Endothelial cell of umbilical vein (primary cell): ENCODE data around the gene PTPRT. TPM values are rescaled to one million over a fixed set of nuclear protein-coding genes. Genes with fewer than 3 reads are reported as not detected.

ENCODE experiments used
- BruUV-seq: library from RNA; stranded (reverse); fragments of 400-500 nt; replicated peaks from 2 replicates; lab custom pipeline; 2021; lab: Mats Ljungman, UMichigan
- CTCF ChIA-PET: fragments of 300-600, 350-600 bp; sonication (Branson Sonifier 250); formaldehyde crosslinking; loops from one replicate; lab custom pipeline; 2021; ENCODE audit warnings: antibody characterized with exemption, inconsistent platforms; lab: Charles Lee
- POLR2A ChIA-PET: fragments of 300-600, 350-600 bp; sonication (Branson Sonifier 250); formaldehyde crosslinking; loops from one replicate; lab custom pipeline; 2021; ENCODE audit warnings: antibody characterized with exemption, inconsistent platforms; lab: Charles Lee
- DNase-seq: peaks from one replicate; pipeline ENCODE4 v3.0.0-alpha.2; 2011; ENCODE audit warnings: low read depth, low spot score
- FAIRE-seq: peaks from 2 replicates; lab custom pipeline; 2011; peaks lifted over from hg19 to GRCh38; lab: Jason Lieb, UNC
- H2AFZ ChIP-seq: 2 replicates; pipeline ENCODE4 v1.6.0; 2012; ENCODE audit warnings: low read depth, low read length, control low read depth, inconsistent platforms
- H3K27ac ChIP-seq: 2 replicates; pipeline ENCODE4 v1.5.1; 2011; ENCODE audit warnings: low read depth, mild to moderate bottlenecking, control low read depth, low read length, moderate library complexity; ENCODE audit not compliant: insufficient read depth
- H3K27me3 ChIP-seq, 2 experiments: 2 replicates each; pipeline versions ENCODE4 v1.6.0 to v1.6.1; 2011; ENCODE audit warnings: low read length in 2 of 2, mixed read lengths in 1 of 2; ENCODE audit not compliant: control insufficient read depth in 2 of 2, insufficient read depth in 2 of 2
- H3K36me3 ChIP-seq, 2 experiments: 2 replicates in 1 of 2; 3 replicates in 1 of 2; pipeline ENCODE4 v1.5.1; 2011; ENCODE audit warnings: low read length in 2 of 2, mild to moderate bottlenecking in 1 of 2, moderate library complexity in 1 of 2; ENCODE audit not compliant: control insufficient read depth in 2 of 2, insufficient read depth in 2 of 2; ENCODE audit errors: extremely low read depth in 1 of 2
- H3K4me1 ChIP-seq: 3 replicates; pipeline ENCODE4 v1.5.1; 2011; ENCODE audit warnings: mild to moderate bottlenecking, low read length; ENCODE audit not compliant: control insufficient read depth, insufficient read depth; ENCODE audit errors: extremely low read depth
- H3K4me2 ChIP-seq: 2 replicates; pipeline ENCODE4 v1.6.1; 2011; ENCODE audit warnings: low read length, control low read depth, mixed read lengths; ENCODE audit not compliant: insufficient read depth
- H3K4me3 ChIP-seq, 3 experiments: fragments of 200-600 bp in 1 of 3; sonication (generic), shearing (Covaris generic) in 1 of 3; replicated peaks in 1 of 3; 2 replicates each; pipeline ENCODE4 v1.5.1; 2011 to 2016; ENCODE audit warnings: control low read depth in 3 of 3, low read length in 3 of 3, mild to moderate bottlenecking in 2 of 3, inconsistent platforms in 1 of 3, low read depth in 1 of 3, moderate library complexity in 1 of 3; ENCODE audit not compliant: insufficient read depth in 1 of 3
- H3K79me2 ChIP-seq: 2 replicates; pipeline ENCODE4 v1.6.0; 2012; ENCODE audit warnings: low read length, inconsistent platforms; ENCODE audit not compliant: control insufficient read depth, insufficient read depth
- H3K9ac ChIP-seq: replicated peaks from 2 replicates; pipeline ENCODE3; 2011; ENCODE audit warnings: low read length, control low read depth; ENCODE audit not compliant: insufficient read depth; ENCODE audit errors: extremely low read depth
- H3K9me1 ChIP-seq: replicated peaks from 3 replicates; pipeline ENCODE4 v1.6.0; 2011; ENCODE audit warnings: mild to moderate bottlenecking, low read length; ENCODE audit not compliant: control insufficient read depth, insufficient read depth; ENCODE audit errors: extremely low read depth
- H3K9me3 ChIP-seq: replicated peaks from 2 replicates; pipeline ENCODE4 v1.5.1; 2012; ENCODE audit warnings: low read length, inconsistent platforms; ENCODE audit not compliant: control insufficient read depth, insufficient read depth
- H4K20me1 ChIP-seq: replicated peaks from 2 replicates; pipeline ENCODE3; 2011; ENCODE audit warnings: mild to moderate bottlenecking, low read length; ENCODE audit not compliant: control insufficient read depth, insufficient read depth; ENCODE audit errors: extremely low read depth
- EZH2 ChIP-seq: IDR thresholded peaks from 2 replicates; pipeline ENCODE4 v1.6.1; 2012; ENCODE audit warnings: borderline replicate concordance, low read depth, mild to moderate bottlenecking, moderate library complexity, low read length, inconsistent platforms; ENCODE audit not compliant: severe bottlenecking
- FOS ChIP-seq: IDR thresholded peaks from 2 replicates; pipeline ENCODE4 v1.6.1; 2011; ENCODE audit warnings: mild to moderate bottlenecking, low read length, moderate library complexity, borderline replicate concordance; ENCODE audit not compliant: insufficient read depth
- GATA2 ChIP-seq: IDR thresholded peaks from 2 replicates; pipeline ENCODE4 v1.7.0; 2011; ENCODE audit warnings: low read depth, mild to moderate bottlenecking, moderate library complexity, mixed read lengths, low read length; ENCODE audit not compliant: insufficient read length, insufficient read depth
- JUN ChIP-seq: IDR thresholded peaks from 2 replicates; pipeline ENCODE4 v1.6.1; 2011; ENCODE audit warnings: borderline replicate concordance, low read depth; ENCODE audit not compliant: insufficient read length, insufficient read depth
- MYC ChIP-seq: IDR thresholded peaks from one replicate; pipeline ENCODE4 v1.6.1; 2011; ENCODE audit warnings: mild to moderate bottlenecking, low read depth, low read length
- POLR2AphosphoS5 ChIP-seq: IDR thresholded peaks from 2 replicates; pipeline ENCODE4 v1.6.1; 2012; ENCODE audit warnings: low read depth, mild to moderate bottlenecking, control low read depth, low read length, moderate library complexity; ENCODE audit not compliant: insufficient read depth
- dilution Hi-C: fragments of 300-500 bp; cut with MboI; formaldehyde crosslinking; loops from one replicate; pipeline ENCODE4 v1.15.0; 2019; ENCODE audit warnings: low sequenced_read_pairs; ENCODE audit not compliant: extremely low pct_ligation_motif_present
- intact Hi-C: fragments of 100-400 bp; cut with micrococcal nuclease; formaldehyde crosslinking; loops from one replicate; pipeline ENCODE4 v1.10.0; 2022
- polyA plus RNA-seq, 4 experiments: library from polyadenylated mRNA; depleted of rRNA in 3 of 4; stranded (reverse) in 3 of 4; unstranded in 1 of 4; fragments of >200 nt; gene quantifications; 2 replicates each; pipeline versions ENCODE4 v1.2.1 to v1.2.3, GENCODE V29; 2011 to 2012; ENCODE audit warnings: missing spikeins in 1 of 4
- total RNA-seq: library from RNA; stranded (reverse); gene quantifications from 2 replicates; pipeline ENCODE4 v1.2.3, GENCODE V29; 2021
- TF ChIP-seq, protein P1 (sequence below), 2 donors: IDR thresholded peaks; 1 replicate in 1 of 2; 2 replicates in 1 of 2; pipeline ENCODE4 v1.5.1; 2011; ENCODE audit warnings: low read length in 2 of 2, mild to moderate bottlenecking in 2 of 2, moderate library complexity in 2 of 2, control low read depth in 1 of 2, inconsistent platforms in 1 of 2, low read depth in 1 of 2; ENCODE audit not compliant: insufficient read depth in 1 of 2; ENCODE audit errors: extremely low read depth in 1 of 2
- TF ChIP-seq, protein P2 (sequence below): IDR thresholded peaks from 2 replicates; pipeline ENCODE4 v1.6.1; 2011; ENCODE audit not compliant: insufficient read depth, insufficient read length

Gene PTPRT
- total and polyA plus RNA-seq, 2 donors (not counting 3 experiments of a cell fraction or from before 2014, with no cell fraction given) = not detected

DNA sequence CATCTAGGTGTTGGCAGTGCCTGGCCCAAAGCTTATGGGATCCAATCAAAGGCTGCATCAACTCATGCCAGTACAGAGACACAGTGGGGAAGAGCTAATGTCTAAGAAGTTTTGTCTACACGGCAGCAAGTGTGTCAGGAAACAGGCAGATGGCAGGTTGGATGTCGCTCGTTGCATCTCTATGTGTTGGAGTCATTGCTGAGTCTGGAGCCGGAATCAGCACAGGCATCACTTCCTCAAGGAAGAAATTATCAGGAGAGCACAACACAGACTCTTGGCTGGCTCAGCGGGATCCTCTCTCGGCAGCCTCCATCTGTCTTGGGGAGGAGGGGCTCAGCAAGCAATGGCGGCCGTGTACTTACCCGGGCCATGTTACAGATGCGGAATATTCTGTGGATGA lies 1104.3 kb downstream of the PTPRT start:
- intact Hi-C loops (no loop called here), dilution Hi-C loops (no loop called here)
- Histone ChIP-seq H3K4me1 (no peaks in the 10 kb centered on the region), H3K9me3 (peaks cover 5% of the 10 kb centered on the region), H3K4me3 (no peak overlapping the region), H3K9ac (no peak overlapping the region), H2AFZ (no peak overlapping the region), H3K9me1 (no peaks in the 10 kb centered on the region), H3K36me3 (no peaks in the 10 kb centered on the region), H3K4me2 (no peak overlapping the region), H3K27me3 (no peaks in the 10 kb centered on the region), H4K20me1 (no peaks in the 10 kb centered on the region), H3K79me2 (no peaks in the 10 kb centered on the region), H3K27ac (no peak overlapping the region)
- BruUV-seq = no TSS peak
- no peak for FAIRE-seq
- ChIA-PET CTCF (no interaction called here), POLR2A (no interaction called here)
- no peak for TF ChIP-seq MYC
- no peak for TF ChIP-seq JUN
- TF ChIP-seq GATA2 = no peak
- TF ChIP-seq, protein P1, sequence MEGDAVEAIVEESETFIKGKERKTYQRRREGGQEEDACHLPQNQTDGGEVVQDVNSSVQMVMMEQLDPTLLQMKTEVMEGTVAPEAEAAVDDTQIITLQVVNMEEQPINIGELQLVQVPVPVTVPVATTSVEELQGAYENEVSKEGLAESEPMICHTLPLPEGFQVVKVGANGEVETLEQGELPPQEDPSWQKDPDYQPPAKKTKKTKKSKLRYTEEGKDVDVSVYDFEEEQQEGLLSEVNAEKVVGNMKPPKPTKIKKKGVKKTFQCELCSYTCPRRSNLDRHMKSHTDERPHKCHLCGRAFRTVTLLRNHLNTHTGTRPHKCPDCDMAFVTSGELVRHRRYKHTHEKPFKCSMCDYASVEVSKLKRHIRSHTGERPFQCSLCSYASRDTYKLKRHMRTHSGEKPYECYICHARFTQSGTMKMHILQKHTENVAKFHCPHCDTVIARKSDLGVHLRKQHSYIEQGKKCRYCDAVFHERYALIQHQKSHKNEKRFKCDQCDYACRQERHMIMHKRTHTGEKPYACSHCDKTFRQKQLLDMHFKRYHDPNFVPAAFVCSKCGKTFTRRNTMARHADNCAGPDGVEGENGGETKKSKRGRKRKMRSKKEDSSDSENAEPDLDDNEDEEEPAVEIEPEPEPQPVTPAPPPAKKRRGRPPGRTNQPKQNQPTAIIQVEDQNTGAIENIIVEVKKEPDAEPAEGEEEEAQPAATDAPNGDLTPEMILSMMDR (IDR thresholded peaks at IDR 0.05; ENCODE audit: extremely low read depth in 1 of 2, insufficient read depth in 1 of 2, low read depth in 1 of 2, low read length in 2 of 2) = no peak
- DNase-seq = no peak

GRCh38 chr20:42083280-42083679 lies 1106.4 kb downstream of the PTPRT start:
- Histone ChIP-seq H3K79me2 (no peaks in the 10 kb centered on the region), H2AFZ (no peak overlapping the region), H3K9me3 (peaks cover 5% of the 10 kb centered on the region), H3K36me3 (no peaks in the 10 kb centered on the region), H3K27me3 (no peaks in the 10 kb centered on the region), H3K4me1 (no peaks in the 10 kb centered on the region), H3K27ac (no peak overlapping the region), H3K4me3 (no peak overlapping the region), H3K9me1 (no peaks in the 10 kb centered on the region), H3K9ac (no peak overlapping the region), H4K20me1 (no peaks in the 10 kb centered on the region), H3K4me2 (no peak overlapping the region)
- no TSS peak for BruUV-seq
- no peak for TF ChIP-seq POLR2AphosphoS5
- no peak for TF ChIP-seq MYC
- TF ChIP-seq, protein P1 (IDR thresholded peaks at IDR 0.05; ENCODE audit: extremely low read depth in 1 of 2, insufficient read depth in 1 of 2, low read depth in 1 of 2, low read length in 2 of 2) = no peak
- TF ChIP-seq FOS = no peak
- TF ChIP-seq EZH2 = no peak
- TF ChIP-seq, protein P2, sequence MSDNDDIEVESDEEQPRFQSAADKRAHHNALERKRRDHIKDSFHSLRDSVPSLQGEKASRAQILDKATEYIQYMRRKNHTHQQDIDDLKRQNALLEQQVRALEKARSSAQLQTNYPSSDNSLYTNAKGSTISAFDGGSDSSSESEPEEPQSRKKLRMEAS = no peak
- no peak for TF ChIP-seq GATA2
- no peak for DNase-seq
- intact Hi-C loops = no loop called here
- FAIRE-seq = no peak
- CTCF ChIA-PET = no interaction called here
- POLR2A ChIA-PET = no interaction called here
- dilution Hi-C loops = no loop called here
